Measurements from ENCODE around the gene THAP12. TPM values are rescaled to one million over a fixed set of nuclear protein-coding genes. Genes with fewer than 3 reads are reported as not detected.

The THAP12 gene
- total RNA-seq, 5 donors from 2014 or later (not counting 1 experiment from before 2014, with no cell fraction given): 41.0 to 51.3 (median 49.0) TPM

DNA sequence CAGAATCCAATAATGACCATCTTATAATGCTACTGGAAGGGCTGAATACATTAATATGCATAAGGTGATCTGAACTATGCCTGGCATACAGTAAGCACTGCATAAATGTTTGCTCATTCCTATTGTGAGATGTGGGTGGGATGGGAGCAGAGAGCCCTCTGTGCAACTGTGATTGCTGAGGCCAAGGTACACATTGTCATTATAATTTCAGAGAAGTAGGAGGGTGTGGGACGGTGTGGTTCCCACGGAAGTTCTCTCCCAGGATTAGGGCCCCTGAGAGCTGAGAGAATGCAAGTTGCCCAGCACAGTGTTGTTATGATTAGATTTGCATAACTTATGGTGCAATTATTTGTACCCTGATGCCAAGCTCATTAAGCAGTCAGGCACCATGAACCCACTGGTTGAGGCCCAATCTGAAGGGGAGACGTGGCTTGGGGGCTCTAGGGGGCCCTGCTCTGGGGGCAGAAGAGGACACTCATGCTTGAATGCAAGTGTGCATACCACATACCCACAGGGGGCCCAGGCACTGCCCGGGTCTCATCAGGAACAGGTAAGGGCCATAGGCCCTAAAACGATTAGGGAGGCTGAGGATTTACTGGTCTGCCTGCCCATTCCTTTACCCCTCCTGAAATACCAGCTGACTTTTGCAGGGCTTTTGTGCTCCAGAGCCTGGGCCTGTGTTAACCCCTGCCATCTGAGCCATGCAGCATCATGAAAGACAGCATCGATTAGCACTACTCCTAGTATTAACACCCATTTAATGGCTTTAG is 72.8 kb downstream of the THAP12 start:
- no peaks in the 10 kb centered on the region for H3K9me3 ChIP-seq
- no peak overlapping the region for H3K27ac ChIP-seq (ENCODE audit: low read length)
- no peak overlapping the region for H3K27ac Mint-ChIP-seq
- H3K4me3 Mint-ChIP-seq: no peak overlapping the region
- no peak for DNase-seq
- no peak overlapping the region for H3K4me3 ChIP-seq (ENCODE audit: control insufficient read depth in 1 of 2, extremely low read depth in 1 of 2, low read length in 1 of 2)
- H3K36me3 Mint-ChIP-seq: no peaks in the 10 kb centered on the region
- ChIA-PET POLR2A (no interaction called here), CTCF (no interaction called here)
- H3K4me1 Mint-ChIP-seq: peaks cover 0 to 9% (median 0%) of the 10 kb centered on the region in 3 donors
- no peaks in the 10 kb centered on the region for H3K9me3 Mint-ChIP-seq
- no peaks in the 10 kb centered on the region for H3K4me1 ChIP-seq (ENCODE audit: control insufficient read depth in 1 of 2, extremely low read depth in 1 of 2, insufficient read depth in 2 of 2, low read length in 2 of 2)
- H3K27me3 ChIP-seq (replicated peaks in 1 of 2; ENCODE audit: control insufficient read depth in 2 of 2, extremely low read depth in 1 of 2, insufficient read depth in 2 of 2, low read length in 1 of 2): peaks cover 0 to 10% of the 10 kb centered on the region in 2 experiments
- ATAC-seq (replicated peaks in 1 of 4): no peak
- no peaks in the 10 kb centered on the region for H3K36me3 ChIP-seq (ENCODE audit: control insufficient read depth in 2 of 2, extremely low read depth in 1 of 2, insufficient read depth in 1 of 2, low read length in 1 of 2)
- no peaks in the 10 kb centered on the region for H3K27me3 Mint-ChIP-seq
- WGBS (ENCODE audit: insufficient coverage): 100% methylated on average over 3 of the region's 6 CpGs

DNA sequence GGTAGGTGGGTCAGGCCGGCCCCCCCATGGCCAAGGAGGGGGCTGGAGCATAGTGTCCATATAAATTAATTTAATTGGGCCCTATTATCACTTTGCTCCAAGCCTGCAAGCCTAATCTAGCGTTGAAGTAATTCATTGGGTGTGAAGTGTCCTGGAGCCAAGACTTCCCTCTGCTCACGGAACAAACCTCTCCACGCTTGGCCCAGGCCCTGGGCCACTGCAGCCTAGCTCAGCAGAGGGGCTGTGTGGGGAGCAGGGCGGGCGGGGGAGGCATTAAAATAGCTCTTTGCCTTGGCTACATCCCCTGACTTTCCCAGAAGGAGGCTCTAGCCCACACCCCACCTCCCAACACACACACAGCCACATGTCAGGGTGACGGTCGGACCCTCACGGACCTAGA is 73.5 kb downstream of the THAP12 start:
- DNase-seq (no peak), ATAC-seq (replicated peaks in 1 of 4) (no peak)
- CTCF ChIA-PET: no interaction called here
- Mint-ChIP-seq H3K27me3 (no peaks in the 10 kb centered on the region), H3K4me1 (peaks cover 0 to 4% (median 0%) of the 10 kb centered on the region in 3 donors), H3K27ac (no peak overlapping the region), H3K36me3 (no peaks in the 10 kb centered on the region), H3K4me3 (no peak overlapping the region), H3K9me3 (no peaks in the 10 kb centered on the region)
- Histone ChIP-seq H3K27me3 (replicated peaks in 1 of 2; ENCODE audit: control insufficient read depth in 2 of 2, extremely low read depth in 1 of 2, insufficient read depth in 2 of 2, low read length in 1 of 2) (peaks cover 0 to 11% of the 10 kb centered on the region in 2 experiments), H3K36me3 (ENCODE audit: control insufficient read depth in 2 of 2, extremely low read depth in 1 of 2, insufficient read depth in 1 of 2, low read length in 1 of 2) (no peaks in the 10 kb centered on the region), H3K4me1 (ENCODE audit: control insufficient read depth in 1 of 2, extremely low read depth in 1 of 2, insufficient read depth in 2 of 2, low read length in 2 of 2) (no peaks in the 10 kb centered on the region), H3K9me3 (no peaks in the 10 kb centered on the region), H3K4me3 (ENCODE audit: control insufficient read depth in 1 of 2, extremely low read depth in 1 of 2, low read length in 1 of 2) (no peak overlapping the region), H3K27ac (ENCODE audit: low read length) (no peak overlapping the region)
- POLR2A ChIA-PET: no interaction called here
- WGBS (ENCODE audit: insufficient coverage): 86% methylated on average over 3 of the region's 9 CpGs

DNA sequence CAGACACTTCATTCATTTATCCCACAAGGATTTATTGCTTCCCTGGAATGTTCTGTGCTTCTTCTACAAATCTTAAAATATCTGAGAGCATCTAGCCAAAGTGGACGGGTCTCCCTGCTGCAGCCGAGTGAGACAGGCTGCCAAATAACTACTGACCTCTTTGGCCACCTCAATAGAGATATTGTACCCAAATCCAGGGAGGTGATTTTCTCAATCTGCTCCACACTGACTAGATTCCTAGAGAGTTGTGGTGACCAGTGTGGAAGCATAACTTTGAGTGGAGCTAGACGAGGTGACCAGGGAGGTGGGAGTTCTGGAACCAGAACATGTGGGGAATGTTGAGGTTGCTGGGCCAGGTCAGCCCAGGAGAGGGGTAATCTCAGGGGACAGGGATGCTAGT is 77.5 kb downstream of the THAP12 start:
- ChIA-PET POLR2A (no interaction called here), CTCF (no interaction called here)
- no peak overlapping the region for H3K4me3 ChIP-seq (ENCODE audit: control insufficient read depth in 1 of 2, extremely low read depth in 1 of 2, low read length in 1 of 2)
- H3K27me3 ChIP-seq (replicated peaks in 1 of 2; ENCODE audit: control insufficient read depth in 2 of 2, extremely low read depth in 1 of 2, insufficient read depth in 2 of 2, low read length in 1 of 2): peaks cover 0 to 14% of the 10 kb centered on the region in 2 experiments
- peaks cover 0 to 5% of the 10 kb centered on the region in 2 donors for H3K27me3 Mint-ChIP-seq
- ATAC-seq (replicated peaks in 1 of 4) (no peak), DNase-seq (no peak)
- WGBS (ENCODE audit: insufficient coverage): no CpG with 5 or more reads among the region's 3 CpGs
- no peak overlapping the region for H3K4me3 Mint-ChIP-seq
- no peaks in the 10 kb centered on the region for H3K4me1 Mint-ChIP-seq
- H3K36me3 ChIP-seq (ENCODE audit: control insufficient read depth in 2 of 2, extremely low read depth in 1 of 2, insufficient read depth in 1 of 2, low read length in 1 of 2): no peaks in the 10 kb centered on the region
- H3K27ac Mint-ChIP-seq: no peak overlapping the region
- H3K27ac ChIP-seq (ENCODE audit: low read length): no peak overlapping the region
- H3K4me1 ChIP-seq (ENCODE audit: control insufficient read depth in 1 of 2, extremely low read depth in 1 of 2, insufficient read depth in 2 of 2, low read length in 2 of 2): no peaks in the 10 kb centered on the region
- no peaks in the 10 kb centered on the region for H3K9me3 ChIP-seq
- H3K9me3 Mint-ChIP-seq: no peaks in the 10 kb centered on the region
- H3K36me3 Mint-ChIP-seq: no peaks in the 10 kb centered on the region

DNA sequence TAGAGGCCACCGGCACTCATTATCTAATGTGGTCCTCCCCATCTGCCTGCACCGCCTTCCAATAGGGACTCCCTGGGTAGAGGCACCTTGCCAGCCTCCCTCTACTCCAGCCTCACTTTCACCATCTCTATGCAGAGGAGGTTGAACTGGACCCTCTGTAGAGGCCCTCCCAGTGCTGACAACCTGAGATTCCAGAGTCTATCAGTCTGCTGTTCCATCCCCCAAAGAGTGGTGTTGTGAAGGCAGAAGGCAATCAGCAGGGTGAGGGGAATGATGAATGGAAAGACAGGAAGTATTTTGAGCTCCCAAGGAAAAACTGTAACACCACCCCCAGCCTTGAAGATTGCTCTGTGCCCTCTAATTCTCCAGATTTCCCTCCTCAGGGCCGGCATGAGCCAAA is 77.9 kb downstream of the THAP12 start:
- H3K4me1 Mint-ChIP-seq: no peaks in the 10 kb centered on the region
- ATAC-seq (replicated peaks in 1 of 4): no peak
- H3K36me3 ChIP-seq (ENCODE audit: control insufficient read depth in 2 of 2, extremely low read depth in 1 of 2, insufficient read depth in 1 of 2, low read length in 1 of 2): no peaks in the 10 kb centered on the region
- H3K4me3 Mint-ChIP-seq: no peak overlapping the region
- no peak overlapping the region for H3K27ac Mint-ChIP-seq
- CTCF ChIA-PET: no interaction called here
- H3K27ac ChIP-seq (ENCODE audit: low read length): no peak overlapping the region
- H3K4me1 ChIP-seq (ENCODE audit: control insufficient read depth in 1 of 2, extremely low read depth in 1 of 2, insufficient read depth in 2 of 2, low read length in 2 of 2): no peaks in the 10 kb centered on the region
- H3K27me3 Mint-ChIP-seq: peaks cover 0 to 5% of the 10 kb centered on the region in 2 donors
- DNase-seq: no peak
- no peaks in the 10 kb centered on the region for H3K9me3 Mint-ChIP-seq
- H3K4me3 ChIP-seq (ENCODE audit: control insufficient read depth in 1 of 2, extremely low read depth in 1 of 2, low read length in 1 of 2): no peak overlapping the region
- no peaks in the 10 kb centered on the region for H3K9me3 ChIP-seq
- POLR2A ChIA-PET: no interaction called here
- H3K27me3 ChIP-seq (replicated peaks in 1 of 2; ENCODE audit: control insufficient read depth in 2 of 2, extremely low read depth in 1 of 2, insufficient read depth in 2 of 2, low read length in 1 of 2): peaks cover 0 to 14% of the 10 kb centered on the region in 2 experiments
- no peaks in the 10 kb centered on the region for H3K36me3 Mint-ChIP-seq
- 97% methylated on average over 3 of the region's 3 CpGs for WGBS (ENCODE audit: insufficient coverage)

Other genes with a start within 250 kb of the THAP12 start
- gene WNT11, start 174.6 kb downstream of the THAP12 start, total RNA-seq: 1 to 10 TPM in 1 of 5 donors, under 1 TPM in 3, not detected in 1; 0.47 to 1.3 (median 0.89) TPM
- gene GVQW3, start 191 bp upstream of the THAP12 start, total RNA-seq: 1 to 10 TPM; 4.1 to 8.3 (median 5.9) TPM
- gene EMSY, start 63.9 kb upstream of the THAP12 start, total RNA-seq: 10 to 100 TPM; 33.4 to 39.0 (median 38.0) TPM

Measured in T-cell (primary cell).